K562 (cell line): ENCODE measurements around the gene DESI1. TPM values are rescaled to one million over a fixed set of nuclear protein-coding genes. Genes with fewer than 3 reads are reported as not detected.
A peak's percentile ranks its signal among the peaks of the same experiment; 100 is the strongest.

Experiments used
- ATAC-seq: fragments of 200-7000 bp; cut with Tn5 transposase; 3 replicates; pipeline ENCODE4 v1.9.1; 2020; ENCODE audit warnings: moderate library complexity
- Bru-seq: library from RNA; stranded (reverse); fragments of 400-500 nt; gene quantifications from one replicate; lab custom pipeline; 2021; lab: Mats Ljungman, UMichigan
- BruChase-seq, 2 experiments: library from RNA; stranded (reverse); fragments of 400-500 nt; gene quantifications; one replicate each; lab custom pipeline; 2021; lab: Mats Ljungman, UMichigan
- BruUV-seq: library from RNA; stranded (reverse); fragments of 400-500 nt; replicated peaks from 2 replicates; lab custom pipeline; 2021; lab: Mats Ljungman, UMichigan
- CTCF ChIA-PET: fragments of 300-600 bp; formaldehyde crosslinking; extraction: SDS; loops from one replicate; lab custom pipeline; 2021; ENCODE audit warnings: low intra/inter-chr PET ratio; lab: Yijun Ruan, JAX
- POLR2A ChIA-PET: fragments of 300-600, 350-650 bp; sonication (Branson Sonifier 250); formaldehyde crosslinking; extraction: SDS; loops from one replicate; lab custom pipeline; 2021; ENCODE audit warnings: antibody characterized with exemption, inconsistent platforms; lab: Yijun Ruan, JAX
- DNase-seq, 4 experiments: peaks; one replicate each; pipeline versions ENCODE4 v3.0.0 to v3.0.0-alpha.2; 2011 to 2018; ENCODE audit warnings: low spot score in 3 of 4, mixed read lengths in 3 of 4; ENCODE audit errors: extremely low read depth in 1 of 4
- FAIRE-seq: peaks from 2 replicates; lab custom pipeline; 2011; peaks lifted over from hg19 to GRCh38; lab: Jason Lieb, UNC
- H2AFZ ChIP-seq: 2 replicates; pipeline ENCODE4 v1.6.0; 2011; ENCODE audit warnings: low read depth, low read length, control low read depth, inconsistent platforms
- H3K27ac ChIP-seq: fragments of 200-600 bp; 3 replicates; pipeline ENCODE4 v1.8.0; 2011; ENCODE audit warnings: low read depth, mild to moderate bottlenecking, control low read depth, inconsistent platforms, low read length, moderate library complexity, mixed read lengths; ENCODE audit errors: extremely low read depth
- H3K27me3 ChIP-seq, 2 experiments: fragments of 300-600 bp in 1 of 2; 2 replicates in 1 of 2; 3 replicates in 1 of 2; pipeline versions ENCODE4 v1.6.0 to v1.8.0; 2011; ENCODE audit warnings: inconsistent platforms in 2 of 2, low read length in 2 of 2, mild to moderate bottlenecking in 1 of 2, mixed read lengths in 1 of 2, moderate library complexity in 1 of 2; ENCODE audit not compliant: control insufficient read depth in 2 of 2, insufficient read depth in 2 of 2
- H3K36me3 ChIP-seq: fragments of 300-600 bp; 3 replicates; pipeline ENCODE4 v1.8.0; 2011; ENCODE audit warnings: mild to moderate bottlenecking, low read length, inconsistent platforms; ENCODE audit not compliant: control insufficient read depth, insufficient read depth
- H3K4me1 ChIP-seq, 2 experiments: fragments of 200-600 bp in 1 of 2; replicated peaks in 1 of 2; 2 replicates in 1 of 2; 3 replicates in 1 of 2; pipeline versions ENCODE4 v1.5.1 to v1.8.0; 2011; ENCODE audit warnings: inconsistent platforms in 2 of 2, low read length in 2 of 2, mild to moderate bottlenecking in 1 of 2, mixed read lengths in 1 of 2, moderate library complexity in 1 of 2; ENCODE audit not compliant: control insufficient read depth in 2 of 2, insufficient read depth in 2 of 2
- H3K4me2 ChIP-seq: 2 replicates; pipeline ENCODE4 v1.6.1; 2011; ENCODE audit warnings: low read length, control low read depth, inconsistent platforms, mixed read lengths; ENCODE audit not compliant: insufficient read depth
- H3K4me3 ChIP-seq: fragments of 200-600 bp; sonication (generic), shearing (Covaris generic); 2 replicates; pipeline ENCODE4 v1.5.1; 2016; ENCODE audit warnings: control low read depth, inconsistent platforms
- H3K79me2 ChIP-seq: fragments of 200-600 bp; 3 replicates; pipeline ENCODE4 v1.8.0; 2011; ENCODE audit warnings: low read length, inconsistent platforms; ENCODE audit not compliant: control insufficient read depth, insufficient read depth
- H3K9ac ChIP-seq, 2 experiments: 2 replicates each; pipeline versions ENCODE4 v1.6.0 to v1.6.1; 2011; ENCODE audit warnings: low read depth in 2 of 2, low read length in 2 of 2, control low read depth in 1 of 2, inconsistent platforms in 1 of 2, mild to moderate bottlenecking in 1 of 2, mixed read lengths in 1 of 2; ENCODE audit not compliant: insufficient read depth in 1 of 2
- H3K9me1 ChIP-seq: one replicate; pipeline ENCODE4 v1.6.0; 2011; ENCODE audit warnings: inconsistent platforms, mild to moderate bottlenecking, low read length, moderate library complexity; ENCODE audit not compliant: control insufficient read depth, insufficient read depth
- H3K9me3 ChIP-seq: replicated peaks from 2 replicates; pipeline ENCODE4 v1.5.1; 2011; ENCODE audit warnings: low read depth, low read length, inconsistent platforms; ENCODE audit not compliant: control insufficient read depth, insufficient read depth
- H4K20me1 ChIP-seq: replicated peaks from 2 replicates; pipeline ENCODE4 v1.6.1; 2011; ENCODE audit warnings: low read length, inconsistent platforms, mixed read lengths; ENCODE audit not compliant: control insufficient read depth, insufficient read depth
- CBFB ChIP-seq: sonication (generic); formaldehyde crosslinking; IDR thresholded peaks from 2 replicates; pipeline ENCODE4 v1.4.0; 2020; ENCODE audit warnings: mild to moderate bottlenecking, missing genetic modification reagents
- CHD4 ChIP-seq: fragments of 200-600 bp; sonication (generic); IDR thresholded peaks from 3 replicates; pipeline ENCODE4 v1.6.1; 2012; ENCODE audit warnings: low read depth, mild to moderate bottlenecking, mixed read lengths, low read length, inconsistent platforms; ENCODE audit not compliant: insufficient read depth, insufficient replicate concordance, poor library complexity, severe bottlenecking
- EP400 ChIP-seq: fragments of 450-650 bp; IDR thresholded peaks from 2 replicates; pipeline ENCODE4 v1.6.1; 2017; ENCODE audit warnings: antibody characterized with exemption, mild to moderate bottlenecking, moderate library complexity
- FUS ChIP-seq: fragments of 200-400 bp; formaldehyde crosslinking; optimal IDR thresholded peaks from 2 replicates; pipeline ENCODE3; 2017; ENCODE audit warnings: low read depth, low read length
- GATAD2A ChIP-seq: fragments of 450-650 bp; IDR thresholded peaks from 2 replicates; pipeline ENCODE4 v1.6.1; 2017
- NEUROD1 ChIP-seq: fragments of 150-350 bp; IDR thresholded peaks from 2 replicates; pipeline ENCODE4 v1.6.1; 2014; ENCODE audit warnings: borderline replicate concordance, low read length, low read depth; ENCODE audit not compliant: partially characterized antibody
- NONO ChIP-seq, 2 experiments: fragments of 200-400 bp in 1 of 2; fragments of 450-650 bp in 1 of 2; formaldehyde crosslinking in 1 of 2; IDR thresholded peaks; 2 replicates each; pipeline ENCODE4 v1.6.1; 2017; ENCODE audit warnings: low read depth in 2 of 2, mild to moderate bottlenecking in 2 of 2, moderate library complexity in 2 of 2, low read length in 1 of 2
- NRF1 ChIP-seq, 2 experiments: fragments of 450-650 bp; IDR thresholded peaks in 1 of 2; conservative IDR thresholded peaks in 1 of 2; 2 replicates each; pipeline ENCODE4 v1.6.1; 2014; ENCODE audit warnings: mild to moderate bottlenecking in 2 of 2
- SIN3B ChIP-seq: fragments of 450-650 bp; IDR thresholded peaks from 2 replicates; pipeline ENCODE4 v1.6.1; 2017; ENCODE audit warnings: low read depth, mild to moderate bottlenecking, moderate library complexity
- USF1 ChIP-seq: sonication (generic); formaldehyde crosslinking; IDR thresholded peaks from 2 replicates; pipeline ENCODE4 v1.9.0; 2022; ENCODE audit warnings: mild to moderate bottlenecking, missing genetic modification reagents
- ZC3H11A ChIP-seq: IDR thresholded peaks from 2 replicates; pipeline ENCODE4 v1.6.1; 2012; ENCODE audit warnings: low read depth, low read length, improper control_type of control experiment
- ZNF274 ChIP-seq: IDR thresholded peaks from 2 replicates; pipeline ENCODE4 v1.6.1; 2011; ENCODE audit warnings: low read depth, mild to moderate bottlenecking, low read length, moderate library complexity, borderline replicate concordance
- ZNF583 ChIP-seq: fragments of 250-450 bp; sonication (Bioruptor Pico); IDR thresholded peaks from 2 replicates; pipeline ENCODE4 v1.4.0; 2020
- ZNF696 ChIP-seq: fragments of 250-450 bp; sonication (Bioruptor Pico); conservative IDR thresholded peaks from 2 replicates; pipeline ENCODE4 v1.4.0; 2020; ENCODE audit warnings: mild to moderate bottlenecking, moderate library complexity
- ZNF780A ChIP-seq: fragments of 250-450 bp; sonication (Bioruptor Pico); IDR thresholded peaks from 2 replicates; pipeline ENCODE4 v1.5.0; 2021; ENCODE audit warnings: mild to moderate bottlenecking
- WGBS: fragments of 100-300 bp; shearing (Covaris generic); methylation state at CpG from one replicate; pipeline ENCODE4 v1.1.6; 2016; ENCODE audit warnings: low coverage, mixed read lengths; ENCODE audit not compliant: insufficient coverage; ENCODE audit errors: missing lambda C conversion rate; 5-methylcytosine and 5-hydroxymethylcytosine counted together
- in situ Hi-C: fragments of 300-500 bp; cut with MboI; formaldehyde crosslinking; loops from 4 replicates; pipeline ENCODE4 v1.15.0; 2018; ENCODE audit warnings: inconsistent platforms, mixed read lengths
- intact Hi-C: fragments of 100-400 bp; cut with micrococcal nuclease; formaldehyde crosslinking; loops from 2 replicates; pipeline ENCODE4 v1.14.2; 2022
- long read RNA-seq, 3 experiments: library from polyadenylated mRNA in 2 of 3; library from RNA in 1 of 3; unstranded in 2 of 3; stranded (forward) in 1 of 3; transcript quantifications; one replicate each; pipeline ENCODE4 v2.0.0, GENCODE V29; 2019 to 2022
- polyA minus RNA-seq, 3 experiments: library from RNA; depleted of rRNA, polyadenylated mRNA; stranded (reverse); fragments of >200 nt; gene quantifications; 2 replicates each; pipeline ENCODE4 v1.2.3, GENCODE V29; 2011
- polyA plus RNA-seq, 8 experiments: library from polyadenylated mRNA; depleted of rRNA in 4 of 8; stranded (reverse) in 5 of 8; unstranded in 3 of 8; fragments of >200 nt; fragmentation: Nextera tagmentation in 2 of 8; fragmentation: Illumina TruSeq in 1 of 8; extraction: Ambion mirVana in 2 of 8; extraction: Trizol in 1 of 8; gene quantifications; 2 replicates each; pipeline versions ENCODE4 v1.2.1 to v1.2.3, GENCODE V29; 2011 to 2014; ENCODE audit warnings: inconsistent platforms in 1 of 8, missing spikeins in 1 of 8
- total RNA-seq, 7 experiments: library from RNA; depleted of rRNA in 6 of 7; stranded (reverse); fragments of >200 nt in 6 of 7; fragmentation: Illumina TruSeq in 2 of 7; extraction: Trizol in 2 of 7; gene quantifications; 2 replicates each; pipeline versions ENCODE4 v1.2.1 to v1.2.3, GENCODE V29; 2011 to 2021; ENCODE audit warnings: low replicate concordance in 1 of 7

Gene DESI1
- 80.8 and 138 TPM in 2 replicates for total RNA-seq (2011; cell fraction: chromatin; rRNA removed; ENCODE audit: low replicate concordance)
- total RNA-seq (2011; cell fraction: nucleolus; rRNA removed): 66.0 and 67.4 TPM in 2 replicates
- total RNA-seq (2011; cell fraction: nucleoplasm; rRNA removed): 89.7 and 137 TPM in 2 replicates
- total RNA-seq (2014; rRNA removed) (19.7 and 30.9 TPM in 2 replicates), total RNA-seq (2014; rRNA removed; fragmentation: Illumina TruSeq; extraction: Trizol) (29.8 and 29.9 TPM in 2 replicates), total RNA-seq (2015; rRNA removed; fragmentation: Illumina TruSeq; extraction: Trizol) (27.9 and 30.7 TPM in 2 replicates), total RNA-seq (2021) (36.2 and 36.5 TPM in 2 replicates), polyA plus RNA-seq (2011; rRNA removed) (38.7 and 40.1 TPM in 2 replicates), polyA plus RNA-seq (2014; fragmentation: Illumina TruSeq; extraction: Trizol) (42.3 and 45.9 TPM in 2 replicates), polyA plus RNA-seq (2014; fragmentation: Nextera tagmentation; extraction: Ambion mirVana) (1 to 10 TPM; 7.2 to 7.8 TPM), polyA plus RNA-seq (2014; rRNA removed) (29.3 and 29.4 TPM in 2 replicates), polyA minus RNA-seq (2011; rRNA and poly(A)+ RNA removed) (35.0 and 47.4 TPM in 2 replicates), Bru-seq, nascent RNA (percentile 78 among the genes with signal in this experiment), BruChase-seq, experiment 1, labeled RNA remaining after a 2-hour chase (percentile 61 among the genes with signal in this experiment), BruChase-seq, experiment 2, labeled RNA remaining after a 6-hour chase (percentile 56 among the genes with signal in this experiment)
- 35.9 and 47.9 TPM in 2 replicates for polyA plus RNA-seq (2011; cell fraction: cytosol; rRNA removed)
- polyA plus RNA-seq (2011; cell fraction: nucleus; rRNA removed): 68.9 and 92.7 TPM in 2 replicates
- 22.7 and 24.3 TPM in 2 replicates for polyA plus RNA-seq (2012)
- polyA minus RNA-seq (2011; cell fraction: cytosol; rRNA and poly(A)+ RNA removed): 21.1 and 26.5 TPM in 2 replicates
- polyA minus RNA-seq (2011; cell fraction: nucleus; rRNA and poly(A)+ RNA removed): 16.2 and 21.8 TPM in 2 replicates
- long read RNA-seq, experiment 1, transcript DESI1-201 (6 exons, 3,833 nt): major isoform, 18 of 51 reads
- long read RNA-seq, experiment 1, partial matches to known transcripts: 3 of 51 reads
- long read RNA-seq, experiment 1, other reads (novel, unspliced or antisense): 30 of 51 reads
- long read RNA-seq, experiment 2, transcript DESI1-201 (6 exons, 3,833 nt): major isoform, 16 of 69 reads
- long read RNA-seq, experiment 2, partial matches to known transcripts: 2 of 69 reads
- long read RNA-seq, experiment 2, other reads (novel, unspliced or antisense): 51 of 69 reads
- long read RNA-seq, experiment 3, transcript DESI1-201 (6 exons, 3,833 nt): major isoform, 17 of 27 reads
- long read RNA-seq, experiment 3, partial matches to known transcripts: 1 of 27 reads
- long read RNA-seq, experiment 3, other reads (novel, unspliced or antisense): 9 of 27 reads

GRCh38 chr22:41620589-41621098 lies at the start of gene DESI1:
Gene DESI1 (minus strand): TSS chr22:41621043. CDS start chr22:41620839, 204 bp downstream.
- 1% methylated on average over 14 of the region's 40 CpGs for WGBS
- peak within 1 kb of the TSS; percentile 98 for H2AFZ ChIP-seq
- no TSS peak for BruUV-seq
- TF ChIP-seq NRF1 (conservative IDR thresholded peaks at IDR 0.05 in 1 of 2, IDR thresholded peaks at IDR 0.05 in 1 of 2) (no peak), ZC3H11A (no peak), EP400 (no peak), SIN3B (peak; percentile 20; the same call in 1 of the 2 replicates), GATAD2A (no peak), NEUROD1 (no peak), NONO (IDR thresholded peaks at IDR 0.05; ENCODE audit: low read depth in 2 of 2, low read length in 1 of 2) (0 out of 4 replicates have a peak, but pooled peaks of 1 of the 2 experiments have one; percentile 25), ZNF274 (no peak), ZNF583 (CRISPR knock-in tag) (no peak), CHD4 (no peak), ZNF780A (no peak), CBFB (CRISPR knock-in tag) (no peak), USF1 (no peak), FUS (no peak), ZNF696 (no peak)

More at GRCh38 chr22:41620589-41621098, at the start of gene DESI1:
- no peaks in the 10 kb centered on the region; the same call in 1 of the 2 replicates for H4K20me1 ChIP-seq
- H3K27ac ChIP-seq: peak within 1 kb of the TSS; percentile 100
- intact Hi-C loops: no loop called here
- ATAC-seq: peak; percentile 91
- ChIA-PET POLR2A (interaction anchor here (0.6 to 2.1 kb wide), 7 partner anchors 13 to 625 kb away, joined by 3 to 6 read pairs (median 4); partner anchors contain the start of genes ACO2 and POLR3H), CTCF (interaction anchor here (1.4 kb wide), 1 partner anchor 67 kb away, joined by 4 read pairs; no protein-coding TSS in a partner anchor)
- peak within 1 kb of the TSS; percentile 92 for H3K4me3 ChIP-seq
- in situ Hi-C loops: no loop called here
- peak within 1 kb of the TSS; percentile 97 to 99 for H3K9ac ChIP-seq
- peaks cover 13 to 17% of the 10 kb centered on the region in 2 experiments; a peak in 4 of 5 replicates for H3K4me1 ChIP-seq
- no peak for FAIRE-seq
- peaks cover 31% of the 10 kb centered on the region for H3K36me3 ChIP-seq
- no peaks in the 10 kb centered on the region for H3K9me3 ChIP-seq
- DNase-seq: peak in 1 of 4 experiments; percentile 45
- H3K79me2 ChIP-seq: peaks cover 76% of the 10 kb centered on the region
- H3K9me1 ChIP-seq: no peaks in the 10 kb centered on the region
- H3K27me3 ChIP-seq: no peaks in the 10 kb centered on the region
- H3K4me2 ChIP-seq: peak within 1 kb of the TSS; percentile 99
